GM12801 (cell line): Measurements from ENCODE around the gene DLG2.

ENCODE experiments used
- TF ChIP-seq, protein P1 (sequence below): IDR thresholded peaks from one replicate; pipeline ENCODE4 v1.5.1; 2011; ENCODE audit warnings: control low read depth; ENCODE audit not compliant: insufficient read length; ENCODE audit errors: extremely low read depth

The DLG2 gene

GRCh38 chr11:83628622-83629355 is 1998.4 kb downstream of the DLG2 start:
- TF ChIP-seq, protein P1, sequence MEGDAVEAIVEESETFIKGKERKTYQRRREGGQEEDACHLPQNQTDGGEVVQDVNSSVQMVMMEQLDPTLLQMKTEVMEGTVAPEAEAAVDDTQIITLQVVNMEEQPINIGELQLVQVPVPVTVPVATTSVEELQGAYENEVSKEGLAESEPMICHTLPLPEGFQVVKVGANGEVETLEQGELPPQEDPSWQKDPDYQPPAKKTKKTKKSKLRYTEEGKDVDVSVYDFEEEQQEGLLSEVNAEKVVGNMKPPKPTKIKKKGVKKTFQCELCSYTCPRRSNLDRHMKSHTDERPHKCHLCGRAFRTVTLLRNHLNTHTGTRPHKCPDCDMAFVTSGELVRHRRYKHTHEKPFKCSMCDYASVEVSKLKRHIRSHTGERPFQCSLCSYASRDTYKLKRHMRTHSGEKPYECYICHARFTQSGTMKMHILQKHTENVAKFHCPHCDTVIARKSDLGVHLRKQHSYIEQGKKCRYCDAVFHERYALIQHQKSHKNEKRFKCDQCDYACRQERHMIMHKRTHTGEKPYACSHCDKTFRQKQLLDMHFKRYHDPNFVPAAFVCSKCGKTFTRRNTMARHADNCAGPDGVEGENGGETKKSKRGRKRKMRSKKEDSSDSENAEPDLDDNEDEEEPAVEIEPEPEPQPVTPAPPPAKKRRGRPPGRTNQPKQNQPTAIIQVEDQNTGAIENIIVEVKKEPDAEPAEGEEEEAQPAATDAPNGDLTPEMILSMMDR, result no peak

- TF ChIP-seq, protein P1, result no peak
These were observed 2001.8 kb downstream of the DLG2 start for GRCh38 chr11:83625336-83625735.

DNA sequence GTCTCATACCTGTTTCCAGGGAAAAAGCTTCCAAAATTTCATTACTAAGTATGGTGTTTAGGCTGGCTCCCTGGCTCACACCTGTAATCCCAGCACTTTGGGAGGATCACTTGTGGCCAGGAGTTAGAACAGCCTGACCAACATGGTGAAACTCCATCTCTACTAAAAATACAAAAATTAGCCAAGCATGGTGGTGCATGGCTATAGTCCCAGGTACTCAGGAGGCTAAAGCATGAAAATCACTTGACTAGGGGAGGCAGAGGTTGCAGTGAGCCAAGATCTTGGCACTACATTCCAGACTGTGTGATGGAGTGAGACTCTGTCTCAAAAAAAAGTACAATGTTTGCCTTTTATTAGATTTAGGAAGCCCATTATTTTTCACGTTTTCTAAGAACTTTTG is 2009.5 kb downstream of the DLG2 start:
- TF ChIP-seq, protein P1, result no peak

DNA sequence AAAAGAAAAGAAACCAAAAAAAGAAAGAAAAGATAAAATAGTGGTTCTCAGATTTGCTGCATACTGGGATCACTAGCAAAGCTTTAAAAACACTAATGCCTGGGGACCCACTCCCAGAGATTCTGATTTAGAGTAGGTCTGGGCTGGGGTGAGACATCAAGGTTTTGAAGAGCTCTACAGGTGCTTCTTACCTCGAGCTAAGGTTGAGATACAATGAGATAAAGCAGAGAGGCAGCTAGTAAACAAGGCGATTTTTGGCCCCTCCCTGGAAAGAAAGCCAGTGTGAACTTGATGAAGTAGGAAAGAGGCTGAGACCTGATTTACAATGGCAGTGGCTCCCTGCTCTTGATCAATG is 2013.4 kb downstream of the DLG2 start:
- TF ChIP-seq, protein P1, result no peak

DNA sequence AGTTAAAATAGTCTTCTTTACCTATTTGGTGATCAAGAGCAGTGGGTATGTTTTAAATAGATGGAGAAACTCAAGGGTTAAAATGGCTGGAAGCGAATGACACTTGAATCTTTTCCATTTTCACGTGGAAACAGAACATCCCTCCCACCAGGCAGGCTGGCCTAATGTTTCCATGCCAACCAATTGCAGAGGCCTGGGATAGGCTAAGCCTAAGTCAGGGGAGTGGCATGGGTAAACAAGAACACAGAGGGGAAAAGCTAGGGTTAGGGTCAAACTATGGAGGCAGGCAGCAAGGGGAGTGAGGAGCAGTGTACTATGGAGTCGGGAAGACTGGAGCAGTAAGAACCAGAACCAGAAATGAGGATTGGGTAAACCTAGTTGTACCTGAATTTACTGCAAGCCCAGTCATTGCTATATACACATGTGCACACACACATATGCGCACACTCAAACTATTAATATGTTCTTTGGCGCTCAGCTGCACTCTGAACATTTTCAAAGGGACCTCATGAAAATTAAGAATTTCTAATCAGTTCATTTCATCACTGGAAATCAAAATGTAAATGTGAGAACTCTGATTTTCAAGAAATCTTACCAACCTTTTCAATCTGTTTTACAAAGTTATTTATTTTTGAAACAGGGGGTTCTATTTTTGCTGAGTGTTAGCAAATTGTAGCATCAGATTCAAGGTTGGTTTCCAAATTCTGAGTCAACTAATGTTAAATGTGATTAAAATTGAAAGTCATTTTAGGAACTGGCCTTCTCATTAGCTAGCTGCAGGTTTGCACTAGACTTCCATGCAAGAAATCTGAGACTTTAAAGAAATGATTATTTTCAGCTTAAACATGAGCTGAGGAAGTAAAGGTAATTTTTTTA is 2014.0 kb downstream of the DLG2 start:
- TF ChIP-seq, protein P1, result no peak

GRCh38 chr11:83611600-83611999 is 2015.5 kb downstream of the DLG2 start:
- TF ChIP-seq, protein P1, result no peak

GRCh38 chr11:83611031-83611430 is 2016.1 kb downstream of the DLG2 start:
- TF ChIP-seq, protein P1, result no peak
